ENCODE data around the gene TUBD1. TPM values are rescaled to one million over a fixed set of nuclear protein-coding genes. Genes with fewer than 3 reads are reported as not detected.

Gene TUBD1
- total RNA-seq, 1 donor = 6.5 TPM

DNA sequence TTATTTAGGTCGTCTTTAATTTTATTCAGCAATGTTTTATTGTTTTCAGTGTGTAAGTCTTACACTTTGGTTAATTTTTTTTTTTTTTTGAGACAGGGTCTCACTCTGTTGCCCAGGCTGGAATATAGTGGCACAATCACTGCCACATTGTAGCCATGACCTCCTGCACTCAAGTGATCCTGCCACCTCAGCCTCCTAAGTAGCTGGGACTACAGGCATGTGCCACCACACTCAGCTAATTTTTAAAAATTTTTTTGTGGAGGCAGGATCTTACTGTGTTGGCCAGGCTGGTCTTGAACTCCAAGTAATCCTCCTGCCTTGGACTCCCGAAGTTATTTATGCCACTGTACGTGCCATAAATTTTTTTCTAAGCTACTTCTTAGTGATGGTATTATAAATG lies 14.7 kb upstream of the TUBD1 start:
- TF ChIP-seq, protein P1, sequence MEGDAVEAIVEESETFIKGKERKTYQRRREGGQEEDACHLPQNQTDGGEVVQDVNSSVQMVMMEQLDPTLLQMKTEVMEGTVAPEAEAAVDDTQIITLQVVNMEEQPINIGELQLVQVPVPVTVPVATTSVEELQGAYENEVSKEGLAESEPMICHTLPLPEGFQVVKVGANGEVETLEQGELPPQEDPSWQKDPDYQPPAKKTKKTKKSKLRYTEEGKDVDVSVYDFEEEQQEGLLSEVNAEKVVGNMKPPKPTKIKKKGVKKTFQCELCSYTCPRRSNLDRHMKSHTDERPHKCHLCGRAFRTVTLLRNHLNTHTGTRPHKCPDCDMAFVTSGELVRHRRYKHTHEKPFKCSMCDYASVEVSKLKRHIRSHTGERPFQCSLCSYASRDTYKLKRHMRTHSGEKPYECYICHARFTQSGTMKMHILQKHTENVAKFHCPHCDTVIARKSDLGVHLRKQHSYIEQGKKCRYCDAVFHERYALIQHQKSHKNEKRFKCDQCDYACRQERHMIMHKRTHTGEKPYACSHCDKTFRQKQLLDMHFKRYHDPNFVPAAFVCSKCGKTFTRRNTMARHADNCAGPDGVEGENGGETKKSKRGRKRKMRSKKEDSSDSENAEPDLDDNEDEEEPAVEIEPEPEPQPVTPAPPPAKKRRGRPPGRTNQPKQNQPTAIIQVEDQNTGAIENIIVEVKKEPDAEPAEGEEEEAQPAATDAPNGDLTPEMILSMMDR (IDR thresholded peaks at IDR 0.05; ENCODE audit: insufficient read depth, low read depth, low read length) = no peak
- no peak overlapping the region for H3K4me3 ChIP-seq (ENCODE audit: low read depth, low read length)

DNA sequence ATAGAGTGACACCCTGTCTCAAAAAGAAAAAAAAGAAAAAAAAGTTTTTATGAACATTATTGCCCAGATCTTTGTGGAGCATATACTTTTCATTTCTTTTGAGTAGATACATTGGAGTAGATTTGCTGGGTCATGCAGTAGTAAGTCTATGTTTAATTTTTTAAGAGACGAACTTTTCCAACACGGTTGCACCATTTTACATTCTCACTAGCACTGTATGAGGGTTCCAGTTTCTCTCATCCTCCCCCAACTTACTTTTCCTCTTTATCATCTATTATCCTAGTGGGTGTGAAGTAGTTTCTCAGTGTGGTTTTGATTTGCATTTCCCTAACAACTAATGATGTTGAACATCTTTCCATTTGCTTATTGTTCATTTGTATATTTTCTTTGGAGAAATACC lies 10.7 kb upstream of the TUBD1 start:
- no peak for DNase-seq (ENCODE audit: low read depth)
- H3K4me3 ChIP-seq (ENCODE audit: low read depth, low read length) = no peak overlapping the region
- TF ChIP-seq, protein P1 (IDR thresholded peaks at IDR 0.05; ENCODE audit: insufficient read depth, low read depth, low read length) = no peak

More for the DNA sequence above, 14.7 kb upstream of the TUBD1 start:
- DNase-seq (ENCODE audit: low read depth) = no peak

DNA sequence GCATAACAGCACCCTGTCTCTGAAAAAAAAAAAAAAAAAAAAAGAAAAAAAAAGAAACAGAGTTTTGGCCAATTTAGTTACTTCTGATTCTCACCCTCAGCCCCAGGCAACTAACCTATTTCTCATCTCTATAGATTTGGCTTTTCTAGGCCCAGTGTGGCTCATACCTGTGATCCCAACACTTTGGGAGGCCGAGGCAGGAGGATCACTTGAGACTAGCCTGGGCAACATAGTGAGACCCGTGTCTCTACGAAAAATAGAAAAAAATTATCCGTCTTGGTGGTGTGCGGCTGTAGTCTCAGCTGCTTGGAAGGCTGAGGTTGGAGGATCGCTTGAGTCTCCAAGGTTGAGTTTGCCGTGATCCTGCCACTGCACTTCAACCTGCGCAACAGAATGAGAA lies 8.9 kb upstream of the TUBD1 start:
- no peak for DNase-seq (ENCODE audit: low read depth)
- no peak overlapping the region for H3K4me3 ChIP-seq (ENCODE audit: low read depth, low read length)
- TF ChIP-seq, protein P1 (IDR thresholded peaks at IDR 0.05; ENCODE audit: insufficient read depth, low read depth, low read length) = no peak

DNA sequence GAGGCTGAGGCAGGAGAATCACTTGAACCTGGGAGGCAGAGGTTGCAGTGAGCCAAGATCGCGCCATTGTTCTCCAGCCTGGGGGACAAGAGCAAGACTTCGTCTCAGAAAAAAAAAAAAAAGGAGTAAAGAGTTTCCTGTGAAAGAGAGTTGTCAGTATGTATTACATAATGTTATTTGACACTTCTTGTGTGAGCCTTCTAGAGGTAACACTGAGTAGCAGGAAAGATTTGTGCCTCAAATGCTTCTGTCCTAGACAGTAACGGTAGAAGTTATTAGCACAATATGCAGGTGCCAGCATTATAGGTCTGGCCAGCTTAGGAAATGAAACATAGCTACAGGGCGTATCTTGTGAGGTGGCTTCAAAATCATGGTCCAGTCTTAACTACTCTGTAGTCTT lies 6.4 kb upstream of the TUBD1 start:
- no peak for DNase-seq (ENCODE audit: low read depth)
- TF ChIP-seq, protein P1 (IDR thresholded peaks at IDR 0.05; ENCODE audit: insufficient read depth, low read depth, low read length) = no peak
- H3K4me3 ChIP-seq (ENCODE audit: low read depth, low read length) = no peak overlapping the region

DNA sequence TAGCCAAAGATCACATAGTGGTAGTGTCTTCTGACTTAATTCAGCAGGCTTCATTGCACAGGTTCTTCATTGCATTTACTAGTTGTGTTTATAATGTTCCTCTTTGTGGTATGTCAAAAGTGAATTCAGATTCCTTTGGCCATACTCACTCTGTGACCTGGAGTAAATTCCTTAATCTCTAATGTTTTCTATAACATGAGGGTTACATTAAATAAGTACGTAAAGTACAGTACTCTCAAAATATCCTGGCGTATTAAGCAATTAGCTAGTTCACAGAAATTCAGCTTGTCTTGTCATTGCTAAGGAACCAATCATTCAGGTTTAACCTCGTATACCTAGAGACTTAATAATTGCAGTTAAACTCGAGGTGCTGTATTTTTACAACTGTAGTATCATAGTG lies 4.3 kb upstream of the TUBD1 start:
- H3K4me3 ChIP-seq (ENCODE audit: low read depth, low read length) = no peak overlapping the region
- TF ChIP-seq, protein P1 (IDR thresholded peaks at IDR 0.05; ENCODE audit: insufficient read depth, low read depth, low read length) = no peak
- peak; percentile 37 for DNase-seq (ENCODE audit: low read depth)

DNA sequence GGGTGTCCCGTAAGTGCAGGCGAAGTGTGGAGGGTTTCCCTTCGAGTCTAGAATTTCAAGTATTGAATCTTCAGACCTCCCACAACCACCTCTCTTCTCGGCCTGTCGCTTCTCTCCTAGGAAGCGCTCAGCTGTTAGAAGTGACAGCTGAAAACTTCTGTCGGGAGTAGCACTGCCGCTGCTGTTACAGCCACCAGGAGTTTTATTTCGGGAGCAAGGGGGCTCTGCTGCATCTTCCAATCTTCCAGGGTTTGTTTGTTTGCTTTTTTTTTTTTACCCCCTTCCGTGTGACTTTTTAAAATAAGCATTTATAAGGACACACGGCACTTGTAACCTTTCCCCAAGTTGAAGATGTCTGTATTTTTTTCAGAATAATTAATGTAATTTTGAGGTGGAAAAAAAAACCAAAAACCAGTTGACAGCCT lies 945 bp upstream of the TUBD1 start:
- H3K4me3 ChIP-seq (ENCODE audit: low read depth, low read length) = peak overlapping the region; percentile 96
- TF ChIP-seq, protein P1 (IDR thresholded peaks at IDR 0.05; ENCODE audit: insufficient read depth, low read depth, low read length) = no peak
- DNase-seq (ENCODE audit: low read depth) = peak; percentile 38

DNA sequence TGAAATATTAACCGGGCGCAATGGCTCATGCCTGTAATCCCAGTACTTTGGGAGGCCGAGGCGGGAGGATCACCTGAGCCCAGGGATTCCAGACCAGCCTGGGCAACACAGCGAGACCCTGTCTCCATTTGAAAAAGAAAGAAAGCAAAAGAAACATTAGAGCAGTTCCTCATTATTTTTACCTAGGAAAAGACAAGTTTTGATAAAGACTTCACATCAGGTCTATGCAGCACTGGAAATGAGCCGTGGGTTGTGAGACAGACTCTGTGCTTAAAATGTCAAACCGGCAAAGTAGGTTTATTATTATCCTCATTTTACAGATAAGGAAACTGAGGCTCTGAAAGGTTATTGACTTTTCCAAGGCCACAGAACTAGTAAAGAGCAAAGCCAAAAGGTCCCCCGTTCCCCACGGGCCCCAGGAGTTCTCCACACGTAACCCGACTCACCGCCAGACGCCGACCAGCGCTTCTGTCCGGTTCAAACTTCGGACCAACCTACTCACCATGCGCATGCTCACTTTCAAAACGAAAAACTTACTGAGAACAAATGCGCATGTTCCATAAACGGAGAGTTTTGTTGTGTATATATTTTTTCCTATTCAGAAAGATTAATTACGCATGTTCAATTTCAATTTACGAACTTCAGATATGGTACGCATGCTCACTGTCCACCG lies 356 bp downstream of the TUBD1 start:
- no peak for DNase-seq (ENCODE audit: low read depth)
- H3K4me3 ChIP-seq (ENCODE audit: low read depth, low read length) = peak overlapping the region; percentile 96
- TF ChIP-seq, protein P1 (IDR thresholded peaks at IDR 0.05; ENCODE audit: insufficient read depth, low read depth, low read length) = no peak

Measured in fibroblast of villous mesenchyme (primary cell).